ENCODE results near the gene NCKAP1.

Gene NCKAP1

DNA sequence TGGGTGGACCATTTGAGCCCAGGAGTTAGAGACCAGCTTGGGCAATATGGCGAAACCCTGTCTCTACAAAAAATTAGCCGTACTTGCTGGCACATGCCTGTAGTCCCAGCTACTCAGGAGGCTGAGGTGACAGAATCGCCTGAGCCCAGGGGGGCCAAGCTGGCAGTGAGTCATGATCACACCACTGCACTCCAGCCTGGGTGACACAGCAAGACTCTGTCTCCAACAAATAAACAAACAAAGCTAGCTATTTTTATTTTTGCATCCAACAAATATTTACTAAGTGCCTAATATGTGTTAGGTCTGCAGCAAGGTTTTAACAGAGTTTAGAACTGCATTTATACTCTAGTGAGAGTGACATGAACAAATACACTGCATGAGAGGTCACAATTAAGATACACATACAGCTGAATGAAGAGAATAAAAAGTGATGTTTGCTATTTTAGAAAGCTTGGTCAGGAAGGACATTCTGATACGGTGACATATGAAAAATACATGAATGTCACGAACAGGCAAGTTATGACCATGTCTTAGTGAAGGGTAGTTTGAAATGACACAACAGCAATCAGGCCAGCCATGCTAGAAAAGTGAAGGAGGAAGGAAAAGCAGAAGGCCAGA is 88.6 kb downstream of the NCKAP1 start:
- no peak for DNase-seq

DNA sequence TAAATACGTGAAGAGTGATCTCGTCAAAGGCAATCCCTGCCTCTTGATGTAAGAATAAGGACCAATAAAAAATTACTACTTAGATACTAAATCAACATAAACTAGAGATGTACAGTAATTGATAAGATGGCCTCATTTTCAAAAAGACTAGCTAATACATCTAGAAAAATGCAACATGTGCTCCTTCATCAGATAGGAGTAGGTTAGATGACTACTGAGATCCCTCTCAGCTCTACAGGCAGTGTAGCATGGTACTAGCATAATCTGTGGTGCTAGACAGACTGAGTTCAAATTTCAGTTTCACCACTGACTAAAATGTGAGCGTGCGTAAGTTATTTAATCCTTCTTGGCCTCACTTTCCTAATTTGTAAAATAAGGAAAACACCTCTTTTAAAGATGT is 89.2 kb downstream of the NCKAP1 start:
- no peak for DNase-seq

DNA sequence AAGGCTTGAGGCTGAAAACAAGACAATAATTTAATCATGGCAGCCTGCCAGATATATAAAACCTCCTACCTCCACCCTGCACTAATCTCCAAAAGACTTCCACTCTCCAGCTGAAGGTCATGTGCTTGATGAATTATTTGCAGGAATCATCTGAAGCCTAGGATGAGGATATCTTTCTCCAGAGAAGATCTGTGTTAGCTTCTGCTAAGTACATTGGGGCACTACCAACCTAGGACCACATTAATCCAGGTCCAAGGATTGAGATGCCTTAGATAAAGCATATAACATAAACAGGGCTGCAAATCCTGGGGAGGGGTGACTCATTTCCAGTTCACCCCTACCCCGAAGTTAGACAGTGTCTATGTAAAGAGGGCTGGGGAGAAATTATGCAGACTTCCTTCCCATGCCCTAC is 91.3 kb downstream of the NCKAP1 start:
- no peak for DNase-seq

DNA sequence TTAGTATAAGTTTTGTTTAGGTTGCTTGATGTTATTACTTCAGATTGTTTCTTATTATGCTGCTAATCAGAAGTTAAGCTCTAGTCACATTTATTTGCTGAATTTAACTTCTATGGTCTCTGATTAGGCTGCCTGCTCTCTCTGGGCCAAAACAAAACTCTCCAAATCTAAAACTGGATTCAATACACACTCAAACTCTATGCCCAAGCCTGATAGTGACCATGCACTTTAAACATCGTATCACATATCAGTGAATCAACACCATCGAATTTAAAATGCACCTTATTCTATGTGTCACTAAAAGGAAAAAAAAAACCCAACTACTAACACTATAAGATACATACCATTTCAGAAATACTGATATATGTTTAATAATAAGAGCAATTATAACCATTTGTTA is 94.9 kb downstream of the NCKAP1 start:
- no peak for DNase-seq

DNA sequence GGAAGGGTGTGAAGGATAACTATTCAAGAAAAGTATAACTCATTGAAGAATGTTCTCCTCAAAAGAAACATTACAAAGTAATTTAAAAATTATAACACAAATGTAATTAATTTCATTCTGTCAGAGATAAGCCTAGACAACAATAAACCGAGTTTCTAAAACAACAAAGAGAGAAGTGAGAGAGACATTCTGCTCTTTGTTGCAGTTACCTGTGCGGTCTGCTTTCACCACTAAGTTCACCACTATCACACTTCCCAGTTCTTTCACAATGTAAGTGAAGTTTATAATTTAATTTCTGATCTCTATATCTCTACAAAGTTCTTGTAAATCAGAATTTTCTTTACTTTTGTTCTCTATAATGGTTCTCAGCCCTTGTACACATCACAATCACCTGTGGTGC is 95.5 kb downstream of the NCKAP1 start:
- DNase-seq, result no peak

DNA sequence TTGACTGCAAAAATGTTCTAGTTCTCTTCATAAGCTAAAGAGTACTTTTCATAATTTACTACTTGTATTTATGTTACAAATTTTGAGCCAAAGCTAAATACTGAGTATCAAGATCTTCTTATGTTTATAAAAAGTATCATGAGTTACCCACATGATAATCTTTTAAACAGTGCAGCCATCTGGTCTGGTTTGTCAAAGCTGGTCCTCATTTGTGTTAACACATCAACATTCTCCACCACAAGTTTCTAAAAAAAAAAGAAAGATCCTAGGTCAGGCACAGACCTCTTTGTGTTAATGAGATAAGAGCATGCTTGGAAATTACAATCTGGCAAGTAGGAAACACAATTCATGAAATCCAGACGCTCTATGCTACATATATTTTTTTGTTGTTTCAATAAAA is 96.3 kb downstream of the NCKAP1 start:
- DNase-seq, result no peak

DNA sequence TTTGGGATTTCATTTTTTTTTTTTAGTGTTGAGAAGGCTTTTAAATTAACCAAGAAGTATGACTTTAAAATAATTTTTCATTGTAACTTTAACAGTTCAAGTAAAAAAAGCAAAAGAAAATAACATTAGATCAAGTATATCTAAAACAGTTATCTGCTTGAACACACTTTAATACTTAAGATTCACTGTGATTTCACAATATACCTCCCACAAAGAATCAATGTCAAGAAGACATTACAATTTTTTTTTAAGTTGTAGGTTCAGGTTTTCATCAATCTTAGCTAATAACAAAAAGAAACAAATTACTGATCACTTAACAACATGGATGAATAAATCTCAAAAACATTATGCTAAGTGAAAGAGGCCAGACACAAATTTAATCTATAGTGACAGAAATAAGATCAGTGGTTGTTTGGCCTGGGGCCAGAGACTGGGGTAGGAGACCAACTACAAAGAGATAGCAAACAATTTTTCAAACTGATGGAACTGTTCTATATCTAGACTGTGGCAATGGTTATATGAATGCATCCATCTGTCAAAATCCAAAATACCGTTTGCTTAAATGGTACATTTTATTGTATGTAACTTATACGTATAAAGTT is 97.0 kb downstream of the NCKAP1 start:
- no peak for DNase-seq

DNA sequence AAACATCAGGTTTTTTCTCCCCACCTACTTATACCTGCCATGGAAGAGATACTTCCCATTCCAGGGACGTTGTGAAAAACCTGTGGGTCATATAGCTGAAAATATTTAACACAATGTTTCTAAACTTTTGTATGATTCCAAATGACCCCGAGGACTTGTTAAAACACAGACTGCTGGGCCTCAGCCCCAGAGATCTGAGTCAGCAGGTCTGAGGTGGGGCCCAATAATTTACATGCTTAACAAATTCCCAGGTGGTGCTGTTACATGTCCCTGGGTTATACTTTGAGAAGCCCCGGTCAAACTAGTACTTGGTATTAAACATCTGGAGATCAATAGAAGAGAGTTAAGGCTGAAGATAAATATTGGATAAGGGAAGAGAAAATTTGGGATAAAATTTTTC is 100.4 kb downstream of the NCKAP1 start:
- no peak for DNase-seq

DNA sequence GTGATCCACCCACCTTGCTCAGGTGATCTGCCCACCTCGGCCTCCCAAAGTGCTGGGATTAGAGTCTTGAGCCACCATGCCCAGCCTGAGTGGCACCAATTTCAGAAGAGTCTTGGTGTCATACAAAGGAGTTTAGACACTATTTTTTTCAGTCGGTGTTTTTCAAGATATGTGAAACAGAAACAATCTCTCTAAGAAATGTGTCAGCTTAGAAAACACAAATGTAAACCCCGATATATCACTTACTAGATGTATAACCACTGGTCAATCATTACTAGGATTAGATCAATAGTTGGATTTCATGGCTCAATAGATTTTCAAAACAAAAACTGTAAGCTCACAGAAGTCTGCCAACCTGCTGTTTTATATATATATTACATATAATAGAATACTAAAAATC is 104.6 kb downstream of the NCKAP1 start:
- no peak for DNase-seq

DNA sequence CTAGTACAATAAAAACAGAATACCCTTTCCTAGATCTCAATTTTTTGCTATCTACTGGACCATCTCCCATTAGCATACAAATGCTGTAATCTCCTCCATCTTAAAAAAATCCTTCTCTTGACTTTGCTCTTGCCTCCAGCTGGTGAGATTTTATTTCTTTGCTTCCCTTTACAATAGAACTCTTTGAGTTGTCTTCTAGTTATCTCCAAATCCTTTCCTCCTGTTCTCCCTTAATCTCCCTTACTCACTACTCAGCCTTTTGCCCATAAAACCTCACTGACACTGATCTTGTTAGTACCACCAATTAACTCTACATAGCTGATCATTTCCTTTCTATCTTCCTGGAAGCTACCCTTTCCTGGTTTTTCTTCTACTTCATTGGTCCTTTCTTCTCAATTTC is 108.3 kb downstream of the NCKAP1 start:
- DNase-seq, result no peak

DNA sequence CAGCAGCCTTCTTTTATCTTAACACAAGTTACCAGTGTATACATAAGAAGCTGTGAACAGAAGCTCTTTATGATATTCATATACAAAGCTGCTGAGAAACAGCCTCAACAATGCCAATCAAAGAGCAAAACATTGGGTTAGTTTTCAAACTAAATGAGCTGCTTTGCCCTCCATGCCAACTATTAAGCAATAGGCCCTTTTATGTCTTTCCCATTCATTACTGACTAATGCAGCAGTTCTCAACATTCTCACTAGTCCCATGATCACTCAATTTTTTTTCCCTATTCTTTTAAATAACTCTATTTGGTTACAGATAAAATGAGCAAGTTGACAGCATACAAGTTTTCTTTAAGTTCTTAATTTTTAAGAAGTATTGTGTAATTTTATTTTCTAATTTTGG is 114.0 kb downstream of the NCKAP1 start:
- DNase-seq, result no peak

DNA sequence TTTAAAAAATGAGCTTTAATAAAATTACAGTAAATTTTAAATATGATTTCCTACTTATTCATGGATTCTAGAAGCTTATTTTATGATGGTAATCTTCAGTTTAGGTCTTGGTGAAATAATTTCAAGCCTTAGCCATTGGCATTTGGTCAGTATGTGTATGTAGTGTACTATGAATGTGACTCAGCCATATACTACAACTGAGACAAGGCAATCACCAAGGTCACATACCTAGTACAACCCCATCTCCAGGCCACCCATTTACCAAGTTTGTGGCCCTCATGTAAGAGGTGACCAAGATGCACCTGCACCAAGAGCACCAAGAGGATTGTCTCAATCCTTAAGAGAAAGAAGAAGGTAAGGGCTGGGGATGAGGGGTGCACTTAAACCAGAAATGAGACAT is 117.0 kb downstream of the NCKAP1 start:
- DNase-seq, result no peak

DNA sequence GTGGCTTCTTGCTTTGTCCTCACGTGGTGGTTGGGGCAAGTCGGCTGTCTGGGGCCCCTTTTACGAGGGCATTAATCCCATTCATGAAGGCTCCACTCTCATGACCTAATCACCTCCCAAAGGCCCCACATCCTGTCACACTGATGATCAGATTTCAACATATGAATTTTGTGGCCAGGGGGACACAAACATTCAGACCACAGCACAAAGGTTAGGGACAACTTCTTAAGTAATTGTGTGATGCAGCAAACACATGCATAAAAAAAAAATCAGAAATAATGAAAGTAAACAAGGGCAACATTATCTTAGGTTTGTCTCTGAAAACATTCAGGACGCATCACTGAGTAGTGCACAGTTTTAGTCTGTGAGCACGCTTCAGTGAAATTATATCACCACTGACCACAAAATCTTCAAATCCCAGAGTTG is 117.6 kb downstream of the NCKAP1 start:
- no peak for DNase-seq

DNA sequence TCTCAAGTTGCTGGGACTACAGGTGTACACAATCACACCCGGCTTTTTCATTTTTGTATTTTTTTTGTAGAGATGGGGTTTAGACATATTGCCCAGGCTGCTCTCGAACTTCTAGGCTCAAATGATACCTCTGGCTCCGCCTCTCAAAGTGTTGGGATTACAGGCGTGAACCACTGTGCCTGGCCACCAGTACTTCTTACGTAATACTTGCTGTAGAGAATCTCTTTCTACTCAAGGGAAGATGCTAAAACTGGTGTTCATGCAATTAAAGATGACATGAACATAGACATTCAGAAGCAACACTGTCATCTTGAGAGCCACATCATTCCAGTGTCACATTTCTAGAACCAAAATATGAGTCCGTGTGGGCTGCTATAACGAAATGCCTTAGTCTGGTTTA is 118.2 kb downstream of the NCKAP1 start:
- DNase-seq, result no peak

DNA sequence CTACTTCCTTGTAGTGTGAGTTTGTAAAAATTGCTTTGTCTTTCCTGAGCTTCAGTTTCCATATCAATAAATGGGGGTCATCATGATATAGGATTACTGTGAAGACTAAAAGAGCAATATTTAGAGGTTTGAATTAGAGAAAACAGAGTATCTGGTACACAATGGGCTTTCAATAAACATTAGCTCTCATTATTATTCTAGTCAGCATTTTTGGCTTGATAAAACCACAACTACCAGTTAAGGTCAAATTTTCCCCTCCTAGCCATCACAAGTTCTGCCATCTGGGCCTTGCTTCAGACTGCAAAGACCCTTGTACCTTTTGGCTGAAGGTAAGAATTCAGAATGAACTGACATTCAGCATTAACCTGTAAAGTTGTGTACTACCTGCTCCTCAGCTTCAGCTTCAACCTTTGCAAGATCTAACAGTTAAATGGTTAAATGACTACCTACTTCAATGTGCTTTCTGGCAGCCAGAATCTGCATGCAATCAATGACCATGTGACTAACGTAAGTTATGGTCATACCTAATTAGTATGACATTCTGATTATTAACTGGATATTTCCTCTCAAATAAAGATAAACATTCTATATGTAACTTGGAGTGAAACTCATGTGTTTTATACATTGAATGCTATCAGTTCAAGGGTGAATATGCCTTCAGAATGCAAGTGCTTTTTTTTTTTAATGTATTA is 119.2 kb downstream of the NCKAP1 start:
- no peak for DNase-seq

DNA sequence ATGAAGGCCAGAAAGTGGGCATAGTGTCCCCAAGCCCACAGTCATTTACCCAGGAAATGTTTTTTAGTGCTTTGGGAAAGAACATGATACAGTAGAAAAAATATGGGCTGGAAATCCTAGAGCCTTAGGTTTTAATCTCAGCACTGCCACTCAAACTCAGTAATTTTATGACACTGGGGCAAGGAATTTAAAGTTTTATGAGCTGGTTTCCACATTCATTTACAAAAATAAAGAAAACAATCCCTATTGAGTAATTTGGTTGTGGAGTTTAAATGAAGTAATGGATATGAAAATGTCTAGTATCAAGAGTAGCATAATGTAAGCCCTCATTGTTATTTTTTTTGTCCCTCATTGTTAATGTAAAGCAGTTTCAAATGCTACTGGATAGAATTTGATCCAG is 120.3 kb downstream of the NCKAP1 start:
- no peak for DNase-seq

DNA sequence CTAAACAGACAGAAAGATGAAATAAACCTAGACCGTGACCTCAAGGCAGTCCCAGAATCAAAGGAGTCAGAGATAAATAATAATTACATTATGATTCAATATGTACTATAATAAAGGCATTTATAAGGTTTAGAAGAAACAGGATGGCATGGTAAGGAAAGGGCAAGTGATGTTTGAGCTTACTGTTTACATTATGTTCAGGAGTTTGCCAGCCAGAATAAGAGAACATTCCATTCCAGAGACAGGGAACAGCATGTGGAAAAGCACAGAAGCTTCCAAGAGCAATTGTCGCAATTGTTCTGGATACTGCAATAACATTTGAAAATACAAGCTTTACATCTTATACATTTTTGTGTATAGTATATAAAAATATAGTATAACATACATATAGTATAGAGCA is 121.8 kb downstream of the NCKAP1 start:
- DNase-seq, result no peak

DNA sequence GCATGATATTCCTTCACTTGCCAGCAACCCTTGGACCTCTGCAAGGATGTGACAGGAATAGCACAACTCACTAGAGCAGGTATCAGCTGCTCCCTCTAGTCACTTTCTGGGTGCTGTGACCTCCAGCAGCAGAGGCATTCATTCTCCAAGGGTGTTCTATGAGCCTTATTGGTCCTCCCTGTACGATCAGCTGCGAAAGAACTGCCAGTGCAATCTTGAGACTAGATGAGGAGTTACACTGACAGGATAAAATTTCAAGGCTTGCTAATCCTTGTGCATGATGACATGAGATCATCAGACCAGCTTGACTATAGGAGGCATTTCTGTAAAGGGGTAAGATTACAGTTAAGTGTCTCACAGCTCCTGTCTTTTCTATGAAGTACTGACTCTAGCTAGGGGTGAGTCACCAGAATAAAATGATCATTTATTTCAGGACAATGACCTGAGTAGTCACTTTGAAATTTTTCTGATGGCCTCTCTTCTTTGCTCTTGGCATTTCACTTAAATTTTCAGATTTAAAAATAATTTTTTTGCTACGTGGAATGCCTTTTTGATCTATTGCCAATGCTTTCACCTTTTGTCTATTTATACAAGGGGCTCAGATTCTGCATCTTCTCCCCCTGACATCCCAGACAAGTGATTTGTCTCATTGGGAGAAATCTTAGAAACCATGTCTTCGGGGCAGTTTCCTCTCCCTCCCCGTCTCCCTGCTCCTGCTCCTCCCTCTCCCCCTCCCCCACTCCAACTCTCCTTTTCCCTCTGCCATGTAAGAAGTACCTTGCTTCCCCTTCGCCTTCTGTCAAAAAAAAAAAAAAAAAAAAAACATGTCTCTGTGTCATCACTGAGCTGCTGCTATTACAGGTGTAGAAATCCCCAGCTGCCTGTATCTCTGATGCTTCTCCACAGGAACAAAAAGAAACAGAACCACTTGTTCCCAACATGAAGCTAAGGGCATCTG is 122.6 kb downstream of the NCKAP1 start:
- no peak for DNase-seq

DNA sequence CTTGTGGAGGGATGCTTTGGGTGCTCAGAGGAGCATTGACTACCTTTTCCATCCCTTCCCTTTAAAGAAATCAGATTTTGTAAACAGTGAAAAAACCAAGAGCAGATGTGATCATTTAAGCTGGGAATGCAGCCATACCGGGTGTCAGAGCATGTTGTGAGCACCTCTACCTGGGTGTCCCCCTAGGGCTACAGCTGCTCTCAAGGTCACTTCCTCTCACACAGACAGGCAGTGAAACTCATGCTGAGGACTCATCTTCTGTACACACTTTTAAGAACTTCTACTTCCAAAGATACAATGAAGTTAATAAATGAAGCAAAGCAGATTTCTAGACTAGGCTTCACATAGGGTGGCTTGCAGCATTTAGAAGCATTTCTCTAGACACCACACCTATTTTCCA is 123.4 kb downstream of the NCKAP1 start:
- DNase-seq, result no peak

DNA sequence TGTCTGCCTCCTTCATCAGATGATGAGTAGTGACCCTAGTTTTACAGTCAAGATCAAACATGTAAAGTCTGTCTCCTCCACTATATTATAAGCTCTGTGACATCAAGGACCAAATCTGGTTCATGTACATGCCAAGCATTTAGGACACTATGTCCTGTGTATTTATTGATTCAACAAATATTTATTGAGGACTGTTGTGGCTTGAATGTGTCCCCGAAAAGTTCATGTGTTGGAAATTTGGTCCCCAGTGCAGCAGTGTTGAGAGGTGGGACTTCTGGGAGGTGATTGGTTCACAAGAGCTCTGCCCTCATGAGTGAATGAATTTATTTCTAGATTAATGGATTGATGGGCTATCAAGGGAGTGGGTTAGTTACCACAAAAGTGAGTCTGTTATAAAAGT is 125.2 kb downstream of the NCKAP1 start:
- no peak for DNase-seq

DNA sequence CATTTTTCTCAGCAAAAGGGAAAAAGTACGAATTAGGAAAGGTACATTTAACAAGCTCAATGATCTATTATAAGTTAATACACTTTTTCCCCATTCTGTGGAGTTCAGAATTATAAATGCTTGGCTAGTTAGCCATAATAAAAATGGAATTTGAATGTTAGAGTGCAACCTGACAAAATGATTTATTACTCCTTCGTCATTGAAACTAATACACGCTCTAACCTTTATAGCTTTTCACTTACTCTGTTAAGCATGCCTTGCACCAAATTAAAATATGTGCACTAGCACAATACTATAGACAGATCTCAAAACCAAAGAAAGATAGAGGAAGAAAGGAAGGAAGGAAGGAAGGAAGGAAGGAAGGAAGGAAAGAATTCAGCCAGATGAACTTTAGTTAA is 125.7 kb downstream of the NCKAP1 start:
- DNase-seq, result no peak

DNA sequence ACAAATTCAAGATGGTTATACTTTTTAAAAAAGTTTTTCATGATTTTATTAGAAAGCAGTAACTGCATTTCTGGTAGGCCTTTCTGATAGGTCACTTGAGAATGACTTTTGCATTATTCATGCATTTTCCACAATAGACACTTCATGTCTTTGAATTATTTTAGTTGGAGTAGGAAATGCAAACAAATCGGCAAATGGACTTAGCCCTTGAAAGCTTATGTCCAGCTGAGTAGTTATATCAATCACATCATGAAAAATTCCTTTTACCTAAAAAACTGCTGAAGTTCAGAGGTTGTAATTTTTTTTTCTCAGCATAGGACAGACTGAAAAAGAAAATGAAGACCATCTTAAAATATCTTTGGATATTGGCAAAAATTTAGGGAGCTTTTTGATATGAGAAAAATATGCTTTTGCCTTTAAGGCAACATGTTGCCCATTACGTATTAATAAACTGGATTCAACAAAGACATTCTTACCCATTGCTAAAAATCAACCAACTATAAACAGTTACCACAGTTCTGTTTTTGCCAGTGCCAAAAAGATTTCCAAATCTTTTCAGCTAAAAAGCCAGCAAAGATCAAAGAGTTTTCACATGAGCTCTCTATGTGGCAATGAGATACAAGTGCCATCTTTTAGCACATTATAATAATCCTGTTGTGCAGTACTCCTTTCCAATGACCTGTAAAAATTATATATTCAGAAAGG is 126.3 kb downstream of the NCKAP1 start:
- DNase-seq, result no peak

DNA sequence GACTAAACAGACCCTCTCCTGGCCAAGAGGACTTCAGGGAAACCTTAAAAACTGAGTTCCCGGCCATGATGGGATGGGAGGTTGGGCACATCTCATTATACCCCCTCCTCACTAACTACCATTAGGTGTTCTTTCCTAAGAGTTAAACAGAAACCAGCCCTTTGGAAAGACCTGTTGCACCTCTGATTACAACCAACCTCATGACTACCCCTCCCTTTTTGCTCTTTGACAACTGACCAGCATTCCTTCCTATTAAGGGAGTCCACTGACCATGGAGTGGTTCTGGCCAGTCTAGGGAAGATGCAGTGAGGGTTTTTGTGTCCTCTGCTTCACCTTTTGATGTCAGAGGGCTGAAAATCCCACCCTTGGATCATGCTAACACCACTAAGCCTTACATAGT is 127.3 kb downstream of the NCKAP1 start:
- DNase-seq, result no peak
